ENCODE data around the gene KIAA1328.

- TF ChIP-seq POLR2AphosphoS5 (IDR thresholded peaks at IDR 0.05): no peak
- TF ChIP-seq POLR2A (IDR thresholded peaks at IDR 0.05): no peak
These were observed 38.1 kb downstream of the KIAA1328 start for GRCh38 chr18:36867056-36867455.
